Stimulated activated CD4-positive, alpha-beta T cell treated with anti-CD3 and anti-CD28 coated beads, Interleukin-1b, Interleukin-23, amount 100 ng/mL, for 48 hours (primary cell): Measurements from ENCODE around the gene B3GALT6.
"Not testable (repeated sequence)": the region's sequence is repeated elsewhere in the genome, so short reads cannot be mapped to it uniquely, and the experiment has no call there.

ENCODE experiments used
- DNase-seq: peaks from one replicate; pipeline ENCODE4 v3.0.0-alpha.2; 2020

Gene B3GALT6

GRCh38 chr1:1232208-1232795 lies at the start of gene B3GALT6:
Gene B3GALT6 (plus strand): TSS chr1:1232237. CDS start chr1:1232279, 42 bp downstream.
- DNase-seq, result no peak

GRCh38 chr1:1182491-1183220 lies 49.4 kb upstream of the B3GALT6 start:
- DNase-seq, result no peak

GRCh38 chr1:1183221-1183747 lies 48.8 kb upstream of the B3GALT6 start:
- no peak for DNase-seq

GRCh38 chr1:1183833-1184775 lies 47.9 kb upstream of the B3GALT6 start:
- no peak for DNase-seq

GRCh38 chr1:1185101-1185765 lies 46.8 kb upstream of the B3GALT6 start:
- DNase-seq, result no peak

- no peak for DNase-seq
Observed at GRCh38 chr1:1187938-1188337, 44.1 kb upstream of the B3GALT6 start.

- no peak for DNase-seq
Observed at GRCh38 chr1:1189111-1189510, 42.9 kb upstream of the B3GALT6 start.

GRCh38 chr1:1191734-1192133 lies 40.3 kb upstream of the B3GALT6 start:
- DNase-seq, result no peak

- DNase-seq, result no peak
Observed at GRCh38 chr1:1194723-1195122, 37.3 kb upstream of the B3GALT6 start.

GRCh38 chr1:1195726-1196125 lies 36.3 kb upstream of the B3GALT6 start:
- not testable (repeated sequence) for DNase-seq

GRCh38 chr1:1196431-1197187 lies 35.4 kb upstream of the B3GALT6 start:
- no peak for DNase-seq

- no peak for DNase-seq
Observed at GRCh38 chr1:1197188-1197500, 34.9 kb upstream of the B3GALT6 start.

GRCh38 chr1:1197551-1198422 lies 34.2 kb upstream of the B3GALT6 start:
- DNase-seq, result peak; percentile 1

- DNase-seq, result peak; percentile 1
Observed at GRCh38 chr1:1198423-1199140, 33.5 kb upstream of the B3GALT6 start.

GRCh38 chr1:1199141-1199960 lies 32.7 kb upstream of the B3GALT6 start:
- peak; percentile 4 for DNase-seq

GRCh38 chr1:1199961-1200875 lies 31.8 kb upstream of the B3GALT6 start:
- peak; percentile 1 for DNase-seq

- peak; percentile 85 for DNase-seq
Observed at GRCh38 chr1:1200876-1201810, 30.9 kb upstream of the B3GALT6 start.
